Endodermal cell (in vitro differentiated cells): Measurements from ENCODE around the gene ABHD2. TPM values are rescaled to one million over a fixed set of nuclear protein-coding genes. Genes with fewer than 3 reads are reported as not detected.
"Not testable (repeated sequence)": the region's sequence is repeated elsewhere in the genome, so short reads cannot be mapped to it uniquely, and the experiment has no call there.

ENCODE experiments used
- DNase-seq: peaks from one replicate; pipeline ENCODE4 v3.0.0-alpha.2; 2017
- H3K27ac ChIP-seq: 2 replicates; pipeline ENCODE4 v1.5.1; 2013; ENCODE audit warnings: mild to moderate bottlenecking, low read depth, low read length, moderate library complexity
- H3K27me3 ChIP-seq: 2 replicates; pipeline ENCODE4 v1.6.1; 2013; ENCODE audit warnings: mild to moderate bottlenecking, low read length, moderate library complexity; ENCODE audit not compliant: insufficient read depth, control insufficient read depth, poor library complexity, severe bottlenecking
- H3K36me3 ChIP-seq: 2 replicates; pipeline ENCODE4 v1.7.0; 2013; ENCODE audit warnings: mild to moderate bottlenecking, low read length, moderate library complexity; ENCODE audit not compliant: control insufficient read depth, insufficient read depth
- H3K4me1 ChIP-seq: one replicate; pipeline ENCODE4 v1.7.0; 2013; ENCODE audit warnings: low read length; ENCODE audit not compliant: control insufficient read depth, insufficient read depth
- H3K4me3 ChIP-seq: 2 replicates; pipeline ENCODE4 v1.5.1; 2013; ENCODE audit warnings: mild to moderate bottlenecking, low read length, moderate library complexity
- H3K9ac ChIP-seq: 2 replicates; pipeline ENCODE4 v1.6.1; 2013; ENCODE audit warnings: mild to moderate bottlenecking, low read length, moderate library complexity; ENCODE audit not compliant: poor library complexity, severe bottlenecking; ENCODE audit errors: extremely low read depth
- H3K9me3 ChIP-seq: 2 replicates; pipeline ENCODE4 v1.6.1; 2013; ENCODE audit warnings: mild to moderate bottlenecking, low read length, moderate library complexity; ENCODE audit not compliant: control insufficient read depth
- H3K27ac Mint-ChIP-seq: 2 replicates; pipeline ENCODE4 v1.8.0; 2020; ENCODE audit warnings: mixed read lengths
- H3K27me3 Mint-ChIP-seq: 2 replicates; pipeline ENCODE4 v1.8.0; 2021; ENCODE audit warnings: mild to moderate bottlenecking, mixed read lengths; ENCODE audit not compliant: insufficient read depth
- H3K36me3 Mint-ChIP-seq: 2 replicates; pipeline ENCODE4 v1.8.0; 2020; ENCODE audit warnings: low read depth, mixed read lengths
- H3K4me1 Mint-ChIP-seq: 2 replicates; pipeline ENCODE4 v1.8.0; 2020; ENCODE audit warnings: mixed read lengths
- H3K4me3 Mint-ChIP-seq: 2 replicates; pipeline ENCODE4 v1.8.0; 2020; ENCODE audit warnings: mild to moderate bottlenecking, moderate library complexity, mixed read lengths
- H3K9me3 Mint-ChIP-seq: 2 replicates; pipeline ENCODE4 v1.8.0; 2020; ENCODE audit warnings: mild to moderate bottlenecking, mixed read lengths
- WGBS, 2 experiments: methylation state at CpG; one replicate each; pipeline versions ENCODE4 v1.1.5 to v1.1.7; 2013; ENCODE audit warnings: missing lambda C conversion rate in 2 of 2, mixed read lengths in 1 of 2; ENCODE audit not compliant: insufficient coverage in 1 of 2, insufficient read length in 1 of 2; 5-methylcytosine and 5-hydroxymethylcytosine counted together
- total RNA-seq, 2 donors: library from RNA; stranded (reverse); fragmentation: NEBNext Ultra II Directional in 1 of 2; extraction: Animal tissue kit (Norgen Biotek cat#: 25700) in 1 of 2; gene quantifications; 2 replicates in 1 of 2; 3 replicates in 1 of 2; pipeline ENCODE4 v1.2.1, GENCODE V29; 2021
- TF ChIP-seq, protein P1 (sequence below): fragments of 200-600 bp; sonication (generic); conservative IDR thresholded peaks from 2 replicates; pipeline ENCODE4 v1.5.0; 2021; ENCODE audit warnings: antibody characterized with exemption, mild to moderate bottlenecking

ABHD2 gene
- total RNA-seq, 2 donors from 2014 or later: 24.1 to 26.0 TPM

- H3K27me3 Mint-ChIP-seq: no peaks in the 10 kb centered on the region
- no peak overlapping the region for H3K9ac ChIP-seq
- peaks cover 41% of the 10 kb centered on the region for H3K36me3 ChIP-seq
- H3K4me3 ChIP-seq: no peak overlapping the region
- no peaks in the 10 kb centered on the region for H3K4me1 ChIP-seq
- WGBS, 2 experiments: 95 to 99% methylated on average over 2 of the region's 2 CpGs
- no peak for DNase-seq
- TF ChIP-seq, protein P1, sequence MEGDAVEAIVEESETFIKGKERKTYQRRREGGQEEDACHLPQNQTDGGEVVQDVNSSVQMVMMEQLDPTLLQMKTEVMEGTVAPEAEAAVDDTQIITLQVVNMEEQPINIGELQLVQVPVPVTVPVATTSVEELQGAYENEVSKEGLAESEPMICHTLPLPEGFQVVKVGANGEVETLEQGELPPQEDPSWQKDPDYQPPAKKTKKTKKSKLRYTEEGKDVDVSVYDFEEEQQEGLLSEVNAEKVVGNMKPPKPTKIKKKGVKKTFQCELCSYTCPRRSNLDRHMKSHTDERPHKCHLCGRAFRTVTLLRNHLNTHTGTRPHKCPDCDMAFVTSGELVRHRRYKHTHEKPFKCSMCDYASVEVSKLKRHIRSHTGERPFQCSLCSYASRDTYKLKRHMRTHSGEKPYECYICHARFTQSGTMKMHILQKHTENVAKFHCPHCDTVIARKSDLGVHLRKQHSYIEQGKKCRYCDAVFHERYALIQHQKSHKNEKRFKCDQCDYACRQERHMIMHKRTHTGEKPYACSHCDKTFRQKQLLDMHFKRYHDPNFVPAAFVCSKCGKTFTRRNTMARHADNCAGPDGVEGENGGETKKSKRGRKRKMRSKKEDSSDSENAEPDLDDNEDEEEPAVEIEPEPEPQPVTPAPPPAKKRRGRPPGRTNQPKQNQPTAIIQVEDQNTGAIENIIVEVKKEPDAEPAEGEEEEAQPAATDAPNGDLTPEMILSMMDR: no peak
- no peaks in the 10 kb centered on the region for H3K27me3 ChIP-seq
- peaks cover 46% of the 10 kb centered on the region for H3K36me3 Mint-ChIP-seq
- H3K9me3 Mint-ChIP-seq: peaks cover 14% of the 10 kb centered on the region
- peaks cover 12% of the 10 kb centered on the region for H3K4me1 Mint-ChIP-seq
- peaks cover 18% of the 10 kb centered on the region for H3K9me3 ChIP-seq
- no peak overlapping the region for H3K4me3 Mint-ChIP-seq
- no peak overlapping the region for H3K27ac Mint-ChIP-seq
- no peak overlapping the region for H3K27ac ChIP-seq
Measured at GRCh38 chr15:89248584-89248983, 160.3 kb downstream of the ABHD2 start.

DNA sequence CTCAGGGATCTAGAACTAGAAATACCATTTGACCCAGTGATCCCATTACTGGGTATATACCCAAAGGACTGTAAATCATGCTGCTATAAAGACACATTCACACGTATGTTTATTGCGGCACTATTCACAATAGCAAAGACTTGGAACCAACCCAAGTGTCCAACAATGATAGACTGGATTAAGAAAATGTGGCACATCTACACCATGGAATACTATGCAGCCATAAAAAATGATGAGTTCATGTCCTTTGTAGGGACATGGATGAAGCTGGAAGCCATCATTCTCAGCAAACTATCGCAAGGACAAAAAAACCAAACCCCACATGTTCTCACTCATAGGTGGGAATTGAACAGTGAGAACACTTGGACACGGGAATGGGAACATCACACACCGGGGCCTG is 161.9 kb downstream of the ABHD2 start:
- Histone ChIP-seq H3K9me3 (peaks cover 18% of the 10 kb centered on the region), H3K36me3 (peaks cover 48% of the 10 kb centered on the region)
- not testable (repeated sequence) for H3K9ac ChIP-seq, H3K27me3 Mint-ChIP-seq, H3K27ac ChIP-seq, DNase-seq, H3K4me3 ChIP-seq, H3K4me3 Mint-ChIP-seq, H3K27ac Mint-ChIP-seq, H3K4me1 Mint-ChIP-seq, H3K27me3 ChIP-seq, H3K4me1 ChIP-seq
- Mint-ChIP-seq H3K36me3 (peaks cover 48% of the 10 kb centered on the region), H3K9me3 (peaks cover 14% of the 10 kb centered on the region)
- 100% methylated on average over 4 of the region's 5 CpGs; no CpG with 5 or more reads in 1 of the 2 experiments for WGBS, 2 experiments

Other genes with a start within 250 kb of the ABHD2 start
- gene HAPLN3, start 192.9 kb upstream of the ABHD2 start, total RNA-seq: 10 to 100 TPM in 1 of 2 donors, 1 to 10 TPM in 1; 5.8 to 15.6 TPM
- gene MFGE8, start 175.1 kb upstream of the ABHD2 start, total RNA-seq: 100 to 1,000 TPM; 284 to 598 TPM
- gene RLBP1, start 133.1 kb downstream of the ABHD2 start, total RNA-seq: not detected
- 100 to 1,000 TPM in 1 of 2 donors, 10 to 100 TPM in 1; 94.5 to 173 TPM for gene FANCI, start 155.5 kb downstream of the ABHD2 start, total RNA-seq
- 10 to 100 TPM; 55.3 to 60.2 TPM for gene POLG, start 246.4 kb downstream of the ABHD2 start, total RNA-seq